Effector CD4-positive, alpha-beta T cell (primary cell): ENCODE data around the gene CHD2.
A peak's percentile ranks its signal among the peaks of the same experiment; 100 is the strongest.
"Not testable (repeated sequence)": the region's sequence is repeated elsewhere in the genome, so short reads cannot be mapped to it uniquely, and the experiment has no call there.

Source experiments
- DNase-seq: peaks from one replicate; pipeline ENCODE4 v3.0.0-alpha.2; 2020
- total RNA-seq: gene quantifications from one replicate; lab custom pipeline; 2026; lab: John Stamatoyannopoulos, UW

Gene CHD2
- 1,689 reads per million, percentile 100 among the genes with 10 or more reads in this experiment for total RNA-seq

DNA sequence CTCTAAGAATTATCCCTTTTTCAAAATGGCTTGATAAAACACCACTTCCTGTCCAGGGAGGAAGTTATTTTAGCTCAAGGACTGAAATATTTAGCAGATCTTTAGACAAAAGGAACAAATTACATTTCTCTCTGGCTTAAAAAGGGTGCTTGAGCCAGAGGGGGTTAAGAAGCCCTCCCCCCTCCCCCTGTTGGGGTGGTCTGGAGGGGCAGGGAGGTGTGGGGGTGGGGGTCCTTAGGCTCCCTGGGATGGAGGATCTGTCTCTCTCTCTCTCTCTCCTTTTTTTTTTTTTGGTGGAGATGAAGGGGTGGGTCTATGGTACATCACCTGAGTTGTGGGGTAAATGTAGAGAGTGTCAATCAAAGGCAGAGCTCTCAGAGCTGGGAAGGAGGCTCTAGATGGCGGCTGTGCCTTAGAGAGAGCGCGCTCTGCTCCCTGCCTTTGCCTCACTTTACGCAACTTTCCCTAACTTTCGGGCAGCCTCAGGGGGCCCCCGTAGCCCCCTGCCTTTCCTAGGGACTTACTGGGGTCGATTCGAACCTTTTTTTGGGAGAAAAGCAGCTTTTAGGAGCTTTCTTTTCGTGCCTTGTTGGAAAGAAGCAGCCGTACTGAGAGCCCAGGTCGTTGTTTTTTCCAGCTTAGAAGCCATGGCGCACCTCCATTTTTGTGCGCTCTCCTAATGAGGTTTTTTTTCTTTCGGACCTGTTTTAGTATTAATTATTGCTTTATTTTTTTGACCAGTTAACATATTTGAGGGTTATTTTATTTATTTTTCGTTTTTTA lies at the start of gene CHD2:
Gene CHD2, plus strand, starts transcription at position 377 of the 783 bp plus-strand sequence. CDS start 914 bp downstream, outside the sequence.
- DNase-seq = peak; percentile 69

DNA sequence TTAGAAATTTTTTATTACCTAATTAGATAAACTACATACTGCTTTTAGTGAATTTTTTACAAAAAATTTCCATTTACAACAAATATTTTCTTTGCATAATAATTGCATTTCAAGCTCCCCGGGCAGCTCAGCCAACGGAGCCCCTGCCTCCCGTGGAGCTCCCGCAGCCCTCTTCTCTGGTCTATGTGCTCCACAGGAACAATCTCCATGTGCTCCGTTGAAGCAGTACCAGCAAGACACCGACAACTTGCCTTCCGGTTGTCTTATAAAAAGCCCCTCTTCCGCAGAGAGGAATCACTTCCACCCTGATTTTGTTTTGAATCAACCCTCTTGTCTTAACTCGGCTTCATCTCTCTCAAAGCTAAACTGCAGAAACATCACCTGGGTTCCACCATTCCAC lies 46.9 kb upstream of the CHD2 start:
- DNase-seq = no peak

DNA sequence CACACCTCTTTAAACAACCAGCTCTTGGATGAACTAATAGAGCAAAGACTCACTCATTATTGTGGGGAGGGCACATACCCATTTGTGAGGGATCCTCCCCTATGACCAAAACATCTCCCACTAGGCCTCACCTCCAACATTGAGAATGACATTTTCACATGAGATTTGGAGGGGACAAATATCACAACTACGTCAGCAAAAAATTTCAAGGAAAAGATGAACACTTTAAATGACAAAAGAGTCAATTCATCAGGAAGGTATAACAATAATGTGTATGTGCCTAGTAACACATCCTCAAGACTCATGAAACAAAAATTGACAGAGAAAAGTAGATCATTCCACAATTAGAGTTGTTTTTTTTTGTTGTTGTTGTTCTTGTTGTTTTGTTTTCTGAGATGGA lies 38.4 kb upstream of the CHD2 start:
- no peak for DNase-seq

DNA sequence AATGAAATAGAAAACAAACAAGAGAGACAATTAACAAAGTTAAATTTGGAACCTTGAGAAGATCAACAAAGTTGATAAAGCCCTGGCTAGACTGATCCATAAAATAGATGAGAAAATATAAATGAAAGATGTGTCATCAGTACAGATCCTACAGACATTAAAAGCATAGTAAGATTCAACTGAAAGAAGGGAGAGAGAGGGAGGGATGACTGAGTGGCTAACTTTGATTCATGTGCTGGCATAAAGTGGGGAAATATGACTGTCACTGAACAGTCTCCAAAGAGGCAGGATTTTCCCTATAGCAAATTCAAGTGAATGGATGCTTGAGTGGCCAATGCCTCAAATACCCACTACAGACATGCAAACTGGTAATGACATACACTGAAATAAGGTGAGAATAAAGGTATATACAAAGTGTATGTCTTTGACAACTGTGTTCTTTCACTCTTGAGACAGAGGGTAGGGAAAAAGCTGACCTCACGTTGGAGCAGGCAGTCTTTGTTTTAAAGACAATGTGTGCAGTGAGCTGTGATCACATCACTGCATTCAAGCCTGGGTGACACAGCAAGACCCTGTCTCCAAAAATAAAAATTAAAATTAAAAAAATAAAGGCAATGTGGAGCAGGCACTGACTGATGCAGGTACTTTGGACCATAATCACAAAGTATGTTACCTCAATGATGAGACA lies 35.9 kb upstream of the CHD2 start:
- no peak for DNase-seq

DNA sequence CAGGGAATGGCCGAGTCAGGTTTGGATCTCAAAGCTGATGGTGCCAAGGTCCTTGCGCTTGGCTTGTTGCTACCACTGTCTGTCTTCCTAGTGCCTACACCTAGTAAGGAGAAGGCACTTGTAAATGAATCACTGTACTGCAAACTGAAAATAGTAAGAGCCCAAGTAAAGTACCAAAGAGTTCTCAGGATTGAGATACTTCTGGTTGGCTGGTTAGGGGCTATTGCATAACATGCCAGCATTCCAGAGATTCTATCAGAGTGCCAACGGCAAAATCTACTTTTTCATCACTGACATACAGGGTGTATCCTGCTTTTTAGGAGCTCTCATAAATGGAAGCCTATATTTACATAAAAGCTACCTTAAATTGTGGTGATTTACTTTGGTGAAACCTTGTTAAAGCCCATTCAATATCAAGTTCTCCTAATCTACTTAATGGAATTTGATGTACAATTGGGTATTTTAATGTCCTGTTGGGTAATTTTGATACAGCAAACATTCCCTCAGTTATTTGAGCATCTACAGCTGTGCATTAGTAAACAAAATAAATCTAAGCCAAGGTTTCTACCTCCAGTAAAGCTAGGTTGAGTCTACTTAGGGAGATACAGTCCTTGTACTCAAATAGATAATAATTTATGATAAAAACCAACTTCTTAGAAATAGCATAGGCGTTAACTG lies 30.7 kb upstream of the CHD2 start:
- no peak for DNase-seq

DNA sequence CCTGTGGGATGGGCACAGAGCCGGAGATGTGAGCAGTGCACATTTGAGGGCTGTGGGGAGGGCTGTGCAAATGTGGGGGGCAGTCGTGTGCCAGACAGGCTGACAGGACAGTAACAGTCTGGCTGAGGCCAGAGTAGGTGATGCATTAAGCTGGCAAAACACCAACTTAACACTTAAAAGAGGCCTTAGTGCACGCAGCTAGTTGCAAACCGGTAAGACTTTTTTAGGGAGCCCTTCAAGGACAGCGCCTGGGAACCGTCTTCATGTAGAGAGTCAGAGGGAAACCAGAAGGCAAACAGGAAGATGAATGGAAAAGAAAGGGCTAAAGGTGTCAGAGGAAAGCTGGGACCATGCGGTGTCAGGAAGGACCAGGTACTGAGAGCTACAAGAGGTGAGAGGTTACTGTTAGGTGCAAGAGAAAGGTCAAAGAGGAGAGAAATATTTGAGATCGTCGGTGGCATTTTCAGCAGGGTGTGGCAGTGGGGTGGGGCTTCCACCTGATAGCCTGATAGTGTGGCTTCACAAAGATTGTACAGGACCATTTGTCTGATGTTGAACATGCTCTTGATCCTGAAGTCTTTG lies 30.0 kb upstream of the CHD2 start:
- DNase-seq = no peak

DNA sequence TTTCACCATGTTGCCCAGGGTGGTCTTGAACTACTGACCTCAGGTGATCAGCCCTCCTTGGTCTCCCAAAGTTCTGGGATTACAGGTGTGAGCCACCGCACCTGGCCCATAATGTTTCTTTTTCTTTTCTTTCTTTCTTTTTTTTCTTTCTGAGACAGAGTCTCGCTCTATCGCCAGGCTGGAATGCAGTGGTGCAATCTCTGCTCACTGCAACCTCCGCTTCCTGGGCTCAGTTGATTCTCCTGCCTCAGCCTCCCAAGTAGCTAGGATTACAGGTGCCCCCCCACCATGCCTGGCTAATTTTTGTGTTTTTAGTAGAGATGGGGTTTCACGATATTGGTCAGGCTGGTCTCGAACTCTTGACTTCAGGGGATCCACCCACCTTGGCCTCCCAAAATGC lies 27.2 kb upstream of the CHD2 start:
- DNase-seq = not testable (repeated sequence)

DNA sequence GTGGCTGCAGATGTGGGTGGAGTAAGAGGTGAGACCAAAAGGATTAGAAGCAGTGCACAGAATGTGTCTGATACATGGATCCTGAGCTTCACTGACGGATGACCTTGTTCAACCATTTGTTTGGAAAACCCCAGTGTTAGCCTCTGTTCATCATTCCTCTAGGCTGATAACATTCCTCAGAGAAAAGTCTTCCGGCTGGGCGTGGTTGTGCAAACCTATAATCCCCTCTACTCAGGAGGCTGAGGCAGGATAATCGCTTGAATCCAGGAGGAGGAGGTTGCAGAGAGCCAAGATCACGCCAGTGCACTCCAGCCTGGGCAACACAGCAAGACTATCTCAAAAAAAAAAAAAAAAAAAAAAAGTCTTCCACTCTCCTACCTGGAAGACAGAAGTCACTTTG lies 23.1 kb upstream of the CHD2 start:
- DNase-seq = no peak

DNA sequence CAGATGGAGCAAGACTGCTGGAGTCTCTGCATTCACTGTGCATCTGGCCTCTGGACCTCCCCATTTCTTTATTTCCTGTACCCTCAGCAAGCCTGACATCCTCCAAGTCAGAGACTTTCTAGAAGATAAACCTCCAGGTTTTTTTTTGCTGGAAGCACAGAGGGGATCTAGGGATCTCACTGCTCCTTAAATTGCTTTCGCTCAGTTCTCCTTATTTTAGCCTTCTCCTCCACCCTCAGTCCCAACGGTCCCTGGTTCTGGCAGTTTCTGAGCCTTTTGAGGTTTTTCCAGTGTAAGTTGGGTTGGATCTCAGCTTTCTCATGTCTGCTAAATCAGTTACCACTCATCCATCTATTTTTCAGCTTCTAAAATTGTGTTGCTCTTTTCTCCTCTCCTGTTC lies 22.7 kb upstream of the CHD2 start:
- no peak for DNase-seq

DNA sequence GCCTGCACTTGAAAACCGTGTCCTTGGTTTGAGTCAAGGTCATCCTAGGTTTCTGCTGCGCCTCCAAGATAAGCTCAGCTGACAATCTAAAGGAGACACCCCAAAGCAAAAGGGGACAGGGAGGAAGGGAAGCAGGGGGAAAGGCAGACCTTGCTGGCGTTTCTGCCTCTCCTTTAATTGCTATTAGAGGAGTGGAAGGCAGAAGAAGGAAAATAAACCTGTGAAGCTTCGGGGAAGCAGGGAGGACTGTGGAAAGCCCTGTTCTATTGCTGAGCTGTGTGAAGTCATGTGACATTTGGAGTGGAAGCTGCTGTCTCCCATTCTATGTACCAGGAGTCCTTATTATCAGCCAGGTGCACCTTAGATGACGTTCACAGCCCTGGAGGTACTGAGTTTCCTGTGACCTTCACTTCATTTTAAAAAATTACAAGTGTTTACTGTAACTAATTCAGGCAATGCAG lies 21.5 kb upstream of the CHD2 start:
- DNase-seq = no peak

DNA sequence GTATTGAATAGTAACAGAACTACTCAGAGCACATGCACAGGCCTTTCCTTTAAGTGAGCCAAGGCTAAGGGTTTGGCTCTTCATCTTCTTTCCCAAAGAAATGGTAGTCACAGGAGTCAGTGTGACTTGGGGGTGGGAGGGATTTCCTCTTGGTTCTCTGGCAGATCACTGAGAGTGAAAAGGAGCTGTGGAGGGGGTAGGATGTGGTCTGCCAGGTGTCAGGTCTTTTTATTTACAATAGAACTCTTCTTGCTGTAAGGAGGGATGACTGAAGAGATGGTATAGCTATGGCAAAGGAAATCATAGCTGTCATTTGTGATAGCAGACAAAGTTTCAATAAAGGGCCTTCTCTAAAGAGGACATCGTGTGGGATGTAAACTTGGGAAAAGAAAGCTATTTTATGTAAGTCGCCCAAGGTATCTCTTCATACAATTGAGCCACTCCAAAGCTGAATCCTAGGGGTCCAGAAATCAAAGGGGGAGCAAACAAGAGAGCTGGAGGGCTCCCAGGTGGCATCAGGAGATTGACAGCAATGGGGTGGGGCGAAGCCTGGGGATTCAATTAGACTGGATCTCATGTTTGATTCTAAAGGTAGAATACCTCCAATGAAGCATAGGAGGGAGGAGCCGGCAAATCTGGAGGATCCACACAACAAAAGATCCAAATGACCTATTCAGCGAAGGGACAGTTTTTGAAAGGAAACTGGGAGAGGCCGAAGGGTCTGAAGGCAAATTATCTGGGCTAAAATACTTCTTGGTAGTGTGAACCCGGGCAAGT lies 20.0 kb upstream of the CHD2 start:
- no peak for DNase-seq

DNA sequence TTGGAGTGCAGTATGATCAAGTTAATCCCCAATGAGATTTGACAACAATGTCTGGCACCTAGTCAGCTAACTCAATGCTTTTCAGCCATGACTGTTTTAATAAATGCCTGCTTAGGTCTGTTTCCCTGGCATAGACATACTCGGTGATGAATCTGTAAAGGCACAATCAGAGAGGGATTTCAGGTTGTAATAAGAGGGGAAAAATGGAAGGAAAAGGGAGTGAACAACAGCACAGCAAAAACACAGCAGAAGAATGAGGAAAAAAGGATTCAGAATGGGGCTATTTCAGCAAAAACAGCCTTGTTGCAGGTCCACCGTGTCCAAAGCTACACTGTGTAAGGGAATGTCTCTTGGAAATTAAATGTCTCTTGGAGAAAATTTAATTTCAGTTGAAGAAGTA lies 19.3 kb upstream of the CHD2 start:
- DNase-seq = no peak

DNA sequence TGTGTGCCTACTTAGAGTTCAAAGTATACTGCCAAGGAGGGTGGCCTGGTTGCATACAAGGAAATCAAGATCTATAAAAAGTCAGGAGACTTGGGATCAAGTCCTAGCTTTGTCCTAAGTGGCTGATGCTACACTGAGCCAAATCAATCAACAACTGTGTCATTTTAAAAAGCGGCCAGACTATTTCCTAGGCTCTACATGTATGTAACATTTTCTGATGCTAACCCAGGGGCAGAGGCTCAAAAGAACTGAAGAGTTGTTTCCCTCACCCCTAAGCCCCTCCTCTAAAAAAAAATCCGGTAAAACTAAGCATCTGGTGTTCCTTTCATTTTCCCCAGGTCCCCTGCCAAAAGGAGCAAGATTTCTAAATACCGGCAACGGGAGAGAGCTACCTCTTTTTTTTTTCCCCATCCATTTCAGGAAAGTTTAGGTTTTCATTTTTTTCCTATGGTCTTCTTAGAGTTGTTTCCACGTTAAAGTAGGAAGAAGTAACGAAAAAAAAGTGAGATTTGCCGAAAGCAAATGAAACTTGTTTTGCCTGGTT lies 18.8 kb upstream of the CHD2 start:
- DNase-seq = no peak

DNA sequence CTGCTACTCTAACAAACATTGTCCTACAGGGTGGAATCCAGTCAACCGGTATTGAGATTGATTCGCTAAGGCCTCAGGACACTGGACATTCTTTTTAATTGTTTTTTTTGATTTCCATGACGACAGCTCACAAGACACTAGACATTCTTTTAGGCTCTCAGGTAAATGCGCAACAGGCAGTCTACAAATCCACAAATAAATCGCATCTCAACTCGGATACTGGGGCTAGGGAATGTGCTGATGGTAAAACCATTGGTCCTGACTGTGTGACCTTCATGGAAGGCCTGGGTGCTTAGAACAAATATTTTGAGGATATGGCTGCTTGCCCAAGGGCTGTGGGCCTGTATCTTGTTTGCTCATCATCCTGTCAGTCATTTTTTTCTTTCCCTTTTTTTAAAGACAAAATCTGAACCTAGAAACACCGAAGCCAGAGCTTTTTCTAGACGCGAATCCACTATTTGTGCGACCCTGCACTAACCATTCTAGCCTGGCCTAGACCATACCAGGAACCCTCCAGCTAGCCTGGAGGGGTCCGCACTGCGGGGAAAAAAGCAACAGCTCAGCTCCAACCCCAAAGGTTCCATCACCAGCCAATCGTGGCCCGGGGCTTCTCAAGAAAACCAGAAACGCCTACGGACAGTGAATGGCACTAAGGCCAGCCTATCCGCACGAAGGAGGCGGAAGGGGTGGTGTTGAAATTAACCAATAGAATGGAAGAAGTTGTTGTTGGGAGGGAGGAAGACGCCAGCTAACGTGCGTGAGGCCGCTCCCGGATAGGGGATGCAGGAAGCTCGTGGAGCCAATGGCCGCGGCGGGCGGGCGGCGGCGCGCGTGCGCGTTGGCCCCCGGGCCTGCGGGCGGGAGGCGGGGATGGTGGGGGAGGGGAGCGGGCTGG lies 18.1 kb upstream of the CHD2 start:
- peak; percentile 94 for DNase-seq

DNA sequence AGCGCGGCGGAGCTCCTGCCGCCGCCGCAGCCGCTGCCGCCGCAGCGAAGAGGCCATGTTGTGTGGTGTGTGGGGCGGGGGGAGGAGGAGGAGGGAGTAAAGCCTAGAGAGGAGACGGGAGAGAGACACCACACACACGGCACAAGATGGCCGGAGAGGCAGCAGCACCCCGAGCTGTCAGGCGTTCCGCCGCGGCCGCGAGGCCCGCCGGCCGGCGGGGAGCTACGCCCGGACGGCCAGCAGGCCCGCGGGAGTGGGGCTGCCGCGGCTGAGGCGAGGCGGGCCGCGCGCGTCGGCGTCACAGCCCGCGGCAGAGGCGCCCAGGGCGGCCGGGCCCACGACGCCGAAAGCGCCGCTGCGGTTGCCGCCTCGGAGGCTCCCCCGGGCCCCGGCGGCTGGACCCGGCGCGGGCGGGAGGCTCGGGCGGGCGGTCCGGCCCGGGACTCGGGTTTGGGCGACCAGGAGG lies 17.4 kb upstream of the CHD2 start:
- DNase-seq = no peak

DNA sequence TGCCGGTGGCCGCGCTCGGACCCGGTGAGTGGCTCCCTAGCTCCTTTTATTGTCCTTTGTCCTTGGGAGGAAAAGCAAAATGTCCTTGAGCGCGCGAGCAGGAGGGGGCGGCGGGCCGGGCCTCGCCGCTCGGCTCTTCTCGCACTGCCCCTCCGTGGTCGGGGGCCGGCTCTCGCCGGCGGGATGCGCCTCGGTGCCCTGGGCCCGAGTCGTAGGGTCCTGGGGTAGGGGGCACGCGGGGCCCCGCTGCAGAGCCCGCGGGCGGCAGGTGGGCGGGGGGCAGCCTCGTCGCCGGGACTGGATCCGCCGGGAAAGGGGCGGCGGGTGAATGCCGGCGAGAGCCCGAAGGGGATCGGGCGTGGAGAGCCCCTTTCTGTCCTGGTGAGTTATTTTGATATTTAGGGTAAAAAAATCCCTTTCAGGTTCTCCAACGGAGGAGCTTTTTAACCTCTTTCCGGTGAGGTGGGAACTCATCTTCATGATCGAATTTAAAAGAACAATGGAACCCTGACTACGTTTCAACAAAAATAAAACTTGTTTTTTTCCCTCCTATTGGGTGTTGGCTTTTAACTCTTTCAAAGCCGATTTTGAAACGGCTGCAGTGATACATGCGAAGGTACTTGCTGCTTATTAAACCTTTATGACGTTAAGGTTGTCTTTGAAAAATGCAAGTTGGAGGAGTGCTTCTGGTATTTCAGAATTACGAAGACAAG lies 16.8 kb upstream of the CHD2 start:
- peak; percentile 47 for DNase-seq

DNA sequence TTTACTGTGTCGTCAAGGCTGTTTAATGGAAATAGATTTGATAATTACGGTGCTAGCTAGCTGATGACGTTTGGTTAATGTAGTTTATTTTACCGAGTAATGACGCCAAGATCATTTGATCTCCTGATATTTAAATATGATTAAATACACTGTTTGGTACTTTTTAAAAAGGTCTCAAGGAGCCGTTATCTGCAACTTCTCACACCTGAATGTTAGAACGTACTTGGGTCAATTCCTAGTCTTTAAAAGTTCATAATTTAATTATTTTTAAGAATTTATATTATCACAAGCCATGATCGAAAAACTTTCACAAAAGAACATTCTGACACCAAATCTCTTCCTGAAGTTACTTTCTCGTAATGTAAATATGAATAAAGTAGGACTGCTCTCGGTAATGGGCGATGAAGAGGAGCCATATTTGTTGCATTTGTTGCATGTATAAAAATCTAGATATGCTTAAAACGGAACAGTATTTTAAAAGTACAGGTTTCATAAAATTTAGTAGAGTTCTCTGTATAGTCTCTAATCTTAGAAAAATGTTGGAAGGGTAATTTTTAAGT lies 16.2 kb upstream of the CHD2 start:
- no peak for DNase-seq

DNA sequence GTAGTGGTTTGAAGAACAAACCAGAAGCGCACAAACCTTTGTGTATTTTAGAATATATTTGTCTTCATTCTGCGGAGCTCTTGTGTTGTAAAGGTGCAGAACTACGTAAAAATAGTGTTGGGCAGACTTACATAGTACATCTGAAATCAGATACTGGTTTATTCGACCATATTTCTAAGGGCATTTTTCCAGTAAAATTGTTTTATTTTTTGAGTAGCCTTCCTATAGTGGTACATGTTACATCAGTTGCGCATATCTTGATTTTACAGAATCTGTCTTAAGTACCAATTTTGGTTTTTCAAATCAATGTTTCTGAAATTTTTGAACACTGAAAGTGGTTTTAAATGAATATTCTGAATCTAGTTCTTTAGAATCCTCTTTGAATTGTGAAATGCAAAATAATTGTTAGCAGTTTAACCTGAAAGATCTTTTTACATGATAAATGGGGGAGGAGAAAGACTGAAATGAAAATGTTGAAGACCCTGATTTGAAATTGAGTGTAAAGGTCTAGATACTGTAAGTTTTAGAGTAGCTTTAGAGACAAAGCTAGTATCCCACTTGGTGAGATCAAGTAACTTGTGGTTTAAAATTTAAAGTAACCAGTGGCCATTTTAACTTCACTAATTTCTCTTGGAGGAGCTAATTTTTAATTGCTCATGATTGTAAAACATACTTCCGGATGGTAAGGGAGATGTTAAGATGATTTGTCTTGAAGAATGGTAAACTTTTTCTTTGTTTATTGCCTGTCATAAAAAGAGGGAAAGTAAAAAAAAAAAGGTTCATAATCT lies 15.5 kb upstream of the CHD2 start:
- no peak for DNase-seq
